Measurements from ENCODE around the gene ZNF423. TPM values are rescaled to one million over a fixed set of nuclear protein-coding genes. Genes with fewer than 3 reads are reported as not detected.

The ZNF423 gene
- polyA plus RNA-seq, 1 of the 3 experiments (the other 2 are of a cell fraction), result 1.2 TPM

GRCh38 chr16:49566432-49566831 is 289.5 kb downstream of the ZNF423 start (continued):
- TF ChIP-seq MAX (IDR thresholded peaks at IDR 0.05; ENCODE audit: low read depth), result no peak
- no peak for TF ChIP-seq RCOR1 (IDR thresholded peaks at IDR 0.05; ENCODE audit: low read length)
- no peak for TF ChIP-seq RAD21 (IDR thresholded peaks at IDR 0.05; ENCODE audit: low read length)

GRCh38 chr16:49564496-49565229 is 291.2 kb downstream of the ZNF423 start:
- ChIA-PET CTCF (interaction anchor here (0.7 to 1.3 kb wide), 5 partner anchors 9 to 292 kb away, joined by 3 to 6 read pairs (median 3); no protein-coding TSS in a partner anchor), POLR2A (interaction anchor here (1.2 kb wide), 1 partner anchor 17 kb away, joined by 3 read pairs; no protein-coding TSS in a partner anchor)
- Histone ChIP-seq H3K4me3 (ENCODE audit: low read depth in 2 of 2, low read length in 1 of 2) (no peak overlapping the region), H3K9me3 (no peaks in the 10 kb centered on the region), H3K9me2 (no peaks in the 10 kb centered on the region), H3K9ac (no peak overlapping the region), H2AFZ (ENCODE audit: low read depth) (no peak overlapping the region), H3K4me2 (no peak overlapping the region), H4K20me1 (ENCODE audit: insufficient read depth) (no peaks in the 10 kb centered on the region), H3K79me2 (ENCODE audit: insufficient read depth) (no peaks in the 10 kb centered on the region), H3K36me3 (replicated peaks in 1 of 2; ENCODE audit: control insufficient read depth in 1 of 2, insufficient read depth in 2 of 2, low read length in 1 of 2) (no peaks in the 10 kb centered on the region), H3F3A (replicated peaks; ENCODE audit: insufficient read depth) (no peaks in the 10 kb centered on the region), H3K27ac (ENCODE audit: low read depth in 2 of 2, low read length in 1 of 2) (peak overlapping the region in 1 of 2 experiments; percentile 34; a peak in 1 of 4 replicates), H3K27me3 (ENCODE audit: insufficient read depth) (no peaks in the 10 kb centered on the region), H3K4me1 (ENCODE audit: control insufficient read depth in 1 of 2, insufficient read depth in 2 of 2, low read depth in 1 of 2, low read length in 1 of 2) (peaks cover 0 to 49% of the 10 kb centered on the region in 2 experiments; a peak in 3 of 4 replicates)
- TF ChIP-seq MEF2A (IDR thresholded peaks at IDR 0.05; ENCODE audit: borderline replicate concordance, low read depth), result no peak
- no peak for TF ChIP-seq TAF1 (IDR thresholded peaks at IDR 0.05; ENCODE audit: borderline replicate concordance, low read depth, low read length)
- no peak for TF ChIP-seq EP300 (IDR thresholded peaks at IDR 0.05; ENCODE audit: borderline replicate concordance in 1 of 2, low read depth in 1 of 2, low read length in 1 of 2)
- no peak for TF ChIP-seq NFIC (IDR thresholded peaks at IDR 0.05; ENCODE audit: borderline replicate concordance)
- DNase-seq, result no peak
- WGBS (ENCODE audit: low lambda C conversion rate), result 59% methylated on average over 14 of the region's 14 CpGs

- no peaks in the 10 kb centered on the region for H3K36me3 ChIP-seq (replicated peaks in 1 of 2; ENCODE audit: control insufficient read depth in 1 of 2, insufficient read depth in 2 of 2, low read length in 1 of 2)
- H3K79me2 ChIP-seq (ENCODE audit: insufficient read depth), result no peaks in the 10 kb centered on the region
- H3F3A ChIP-seq (replicated peaks; ENCODE audit: insufficient read depth), result no peaks in the 10 kb centered on the region
- H2AFZ ChIP-seq (ENCODE audit: low read depth), result no peak overlapping the region
- no peaks in the 10 kb centered on the region for H3K9me2 ChIP-seq
- no peak overlapping the region for H3K4me2 ChIP-seq
- H3K9me3 ChIP-seq, result no peaks in the 10 kb centered on the region
- 63% methylated on average over 2 of the region's 2 CpGs for WGBS (ENCODE audit: low lambda C conversion rate)
- H3K9ac ChIP-seq, result no peak overlapping the region
- no peak overlapping the region for H3K4me3 ChIP-seq (ENCODE audit: low read depth in 2 of 2, low read length in 1 of 2)
- ChIA-PET CTCF (no interaction called here), POLR2A (no interaction called here)
- no peak overlapping the region for H3K27ac ChIP-seq (ENCODE audit: low read depth in 2 of 2, low read length in 1 of 2)
- no peaks in the 10 kb centered on the region for H3K27me3 ChIP-seq (ENCODE audit: insufficient read depth)
- TF ChIP-seq SIN3A (IDR thresholded peaks at IDR 0.05; ENCODE audit: borderline replicate concordance, low read depth, low read length) (no peak), FOSL2 (IDR thresholded peaks at IDR 0.05; ENCODE audit: borderline replicate concordance, low read depth) (no peak), PBX3 (IDR thresholded peaks at IDR 0.05) (no peak), MAX (IDR thresholded peaks at IDR 0.05; ENCODE audit: low read depth) (no peak), MEF2A (IDR thresholded peaks at IDR 0.05; ENCODE audit: borderline replicate concordance, low read depth) (no peak), TAF1 (IDR thresholded peaks at IDR 0.05; ENCODE audit: borderline replicate concordance, low read depth, low read length) (no peak), RFX5 (IDR thresholded peaks at IDR 0.05; ENCODE audit: low read length) (no peak), USF2 (IDR thresholded peaks at IDR 0.05; ENCODE audit: borderline replicate concordance, low read depth, low read length) (no peak), RAD21 (IDR thresholded peaks at IDR 0.05; ENCODE audit: low read length) (no peak), ELF1 (IDR thresholded peaks at IDR 0.05) (no peak), SMC3 (IDR thresholded peaks at IDR 0.05; ENCODE audit: low read depth, low read length) (no peak), USF1 (IDR thresholded peaks at IDR 0.05; ENCODE audit: borderline replicate concordance, low read depth) (no peak), REST (IDR thresholded peaks at IDR 0.05; ENCODE audit: low read depth, low read length) (no peak)
- peaks cover 0 to 58% of the 10 kb centered on the region in 2 experiments; a peak in 3 of 4 replicates for H3K4me1 ChIP-seq (ENCODE audit: control insufficient read depth in 1 of 2, insufficient read depth in 2 of 2, low read depth in 1 of 2, low read length in 1 of 2)
- H4K20me1 ChIP-seq (ENCODE audit: insufficient read depth), result no peaks in the 10 kb centered on the region
- DNase-seq, result no peak
Observed at GRCh38 chr16:49563666-49564065, 292.2 kb downstream of the ZNF423 start.
